ENCODE results near the gene SCGN.
"Not testable (repeated sequence)": the region's sequence is repeated elsewhere in the genome, so short reads cannot be mapped to it uniquely, and the experiment has no call there.

The SCGN gene

DNA sequence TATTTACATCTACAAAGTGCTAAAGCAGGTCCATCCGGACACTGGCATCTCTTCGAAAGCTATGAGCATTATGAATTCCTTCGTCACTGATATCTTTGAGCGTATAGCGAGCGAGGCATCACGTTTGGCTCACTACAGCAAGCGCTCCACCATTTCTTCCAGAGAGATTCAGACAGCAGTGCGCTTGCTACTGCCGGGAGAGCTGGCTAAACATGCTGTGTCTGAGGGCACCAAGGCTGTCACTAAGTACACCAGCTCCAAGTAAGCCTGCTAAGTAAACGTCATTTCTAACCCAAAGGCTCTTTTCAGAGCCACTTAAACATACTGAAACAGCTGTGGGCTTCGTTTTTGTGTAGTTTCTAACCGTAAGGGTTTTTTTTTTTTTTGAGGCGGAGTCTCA is 75.0 kb downstream of the SCGN start:
- DNase-seq (ENCODE audit: low read depth in 1 of 2, low spot score in 1 of 2): no peak
- in situ Hi-C loops (cut with HindIII; ENCODE audit: low pct_unique_long_range_greater_than_20kb, low sequenced_read_pairs): no loop called here
- TF ChIP-seq JUND (IDR thresholded peaks at IDR 0.05; ENCODE audit: low read depth): no peak

DNA sequence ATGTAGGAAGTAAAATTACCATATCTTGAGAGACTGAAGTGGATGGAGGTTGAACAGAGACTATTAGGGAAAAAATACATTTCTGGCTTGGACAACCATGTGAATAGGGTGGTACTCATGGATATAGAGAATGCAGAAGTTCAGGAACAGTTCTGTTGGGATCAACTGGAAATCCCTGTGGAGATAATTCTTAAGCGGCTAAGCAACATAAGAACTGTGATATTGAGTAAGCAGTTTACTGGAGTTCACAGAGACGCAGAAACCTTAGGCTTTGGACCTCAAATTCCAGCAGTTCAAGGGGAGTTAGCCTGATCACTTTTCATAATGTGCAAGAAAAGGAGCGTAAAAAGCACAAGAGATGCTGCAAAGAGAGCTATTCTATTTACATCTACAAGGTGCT is 78.9 kb downstream of the SCGN start:
- in situ Hi-C loops (cut with HindIII; ENCODE audit: low pct_unique_long_range_greater_than_20kb, low sequenced_read_pairs): no loop called here
- DNase-seq (ENCODE audit: low read depth in 1 of 2, low spot score in 1 of 2): no peak
- no peak for TF ChIP-seq JUND (IDR thresholded peaks at IDR 0.05; ENCODE audit: low read depth)

DNA sequence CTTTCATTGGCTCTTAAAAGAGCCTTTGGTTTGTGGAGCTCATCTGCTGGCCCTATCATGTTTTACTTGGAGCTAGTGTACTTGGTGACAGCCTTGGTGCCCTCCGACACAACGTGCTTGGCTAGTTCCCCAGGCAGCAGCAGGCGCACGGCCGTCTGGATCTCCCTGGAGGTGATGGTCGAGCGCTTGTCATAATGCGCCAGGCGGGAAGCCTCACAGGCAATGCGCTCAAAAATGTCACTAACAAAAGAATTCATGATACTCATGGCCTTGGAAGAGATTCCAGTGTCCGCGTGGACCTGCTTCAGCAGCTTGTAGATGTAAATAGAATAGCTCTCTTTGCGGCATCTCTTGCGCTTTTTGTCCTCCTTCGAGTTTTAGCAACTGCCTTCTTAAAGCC is 79.7 kb downstream of the SCGN start:
- no peak for DNase-seq (ENCODE audit: low read depth in 1 of 2, low spot score in 1 of 2)
- no peak for TF ChIP-seq JUND (IDR thresholded peaks at IDR 0.05; ENCODE audit: low read depth)
- in situ Hi-C loops (cut with HindIII; ENCODE audit: low pct_unique_long_range_greater_than_20kb, low sequenced_read_pairs): no loop called here

DNA sequence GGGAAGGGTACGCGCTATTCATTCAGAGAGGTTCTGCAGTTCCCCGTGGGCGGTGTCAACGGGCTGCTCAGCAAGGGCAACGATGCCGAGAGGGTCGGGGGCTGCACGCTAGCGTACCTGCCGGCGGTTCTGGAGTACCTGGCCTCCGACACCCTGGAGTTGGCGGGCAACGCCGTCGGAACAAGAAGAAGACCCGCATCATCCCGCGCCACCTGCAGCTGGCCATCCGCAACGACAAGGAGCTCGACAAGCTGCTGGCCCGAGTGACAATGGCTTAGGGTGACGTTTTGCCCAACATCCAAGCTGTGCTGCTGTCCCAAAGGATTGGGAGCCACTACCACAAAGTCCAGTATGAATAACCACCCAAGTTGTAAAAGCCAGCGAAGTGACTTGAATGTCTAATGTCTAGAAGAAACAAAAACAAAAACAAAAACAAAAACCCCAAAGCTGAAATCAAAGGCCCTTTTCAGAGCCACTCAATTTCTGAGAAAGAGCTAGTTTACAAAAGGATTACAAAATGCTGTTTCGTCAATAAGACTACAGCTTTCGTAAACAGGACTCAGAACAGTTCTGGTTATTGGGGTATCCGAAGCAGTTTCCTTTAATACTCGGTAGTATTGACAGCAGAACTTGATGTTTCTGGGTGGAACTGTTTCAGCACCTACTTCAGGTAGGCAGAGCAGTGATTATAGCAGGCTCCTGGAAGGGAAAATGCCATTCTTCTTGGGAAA is 80.6 kb downstream of the SCGN start:
- in situ Hi-C loops (cut with HindIII; ENCODE audit: low pct_unique_long_range_greater_than_20kb, low sequenced_read_pairs): no loop called here
- no peak for TF ChIP-seq JUND (IDR thresholded peaks at IDR 0.05; ENCODE audit: low read depth)
- DNase-seq (ENCODE audit: low read depth in 1 of 2, low spot score in 1 of 2): peak in 1 of 2 experiments; percentile 57

DNA sequence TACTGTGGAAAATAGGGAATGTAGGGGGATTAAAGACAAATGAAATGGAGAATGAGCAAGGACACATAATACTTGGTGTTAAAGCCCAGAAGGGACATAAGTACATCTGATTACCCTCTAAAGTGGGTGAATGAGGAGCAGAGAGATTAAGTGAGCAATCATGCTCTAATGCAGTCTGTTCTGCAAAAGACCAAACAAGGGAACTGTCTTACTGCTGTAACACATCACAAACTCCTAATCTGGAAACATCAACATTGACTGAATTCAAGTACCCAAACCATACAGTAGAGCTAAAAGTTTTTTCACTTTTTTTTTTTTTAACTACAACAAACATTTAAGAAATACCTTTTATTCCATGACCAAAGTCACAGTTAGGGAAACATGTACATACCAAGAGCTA is 83.2 kb downstream of the SCGN start:
- in situ Hi-C loops (cut with HindIII; ENCODE audit: low pct_unique_long_range_greater_than_20kb, low sequenced_read_pairs): no loop called here
- TF ChIP-seq JUND (IDR thresholded peaks at IDR 0.05; ENCODE audit: low read depth): no peak

DNA sequence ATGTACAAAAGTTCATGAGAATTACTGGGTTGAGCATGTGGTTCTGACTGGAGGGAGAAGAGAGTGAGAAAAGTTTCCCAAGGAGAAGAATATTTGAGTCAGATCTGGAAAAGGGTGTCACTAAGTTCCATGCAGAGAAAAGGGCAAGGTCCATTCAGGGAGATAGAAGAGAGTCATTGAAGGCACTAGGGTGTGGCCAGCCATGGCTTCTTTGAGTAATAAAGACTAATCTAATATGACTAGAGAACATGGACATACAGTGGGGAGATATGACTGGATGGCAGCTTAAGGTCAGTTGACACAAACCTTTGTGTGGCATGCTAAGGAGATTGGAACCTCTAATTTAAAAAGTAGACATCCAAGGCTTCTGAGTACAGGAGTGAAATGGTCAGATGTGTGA is 91.9 kb downstream of the SCGN start:
- in situ Hi-C loops (cut with HindIII; ENCODE audit: low pct_unique_long_range_greater_than_20kb, low sequenced_read_pairs): no loop called here
- no peak for TF ChIP-seq JUND (IDR thresholded peaks at IDR 0.05; ENCODE audit: low read depth)
- DNase-seq (ENCODE audit: low read depth in 1 of 2, low spot score in 1 of 2): no peak

More for the DNA sequence above, 83.2 kb downstream of the SCGN start:
- DNase-seq (ENCODE audit: low read depth in 1 of 2, low spot score in 1 of 2): no peak

DNA sequence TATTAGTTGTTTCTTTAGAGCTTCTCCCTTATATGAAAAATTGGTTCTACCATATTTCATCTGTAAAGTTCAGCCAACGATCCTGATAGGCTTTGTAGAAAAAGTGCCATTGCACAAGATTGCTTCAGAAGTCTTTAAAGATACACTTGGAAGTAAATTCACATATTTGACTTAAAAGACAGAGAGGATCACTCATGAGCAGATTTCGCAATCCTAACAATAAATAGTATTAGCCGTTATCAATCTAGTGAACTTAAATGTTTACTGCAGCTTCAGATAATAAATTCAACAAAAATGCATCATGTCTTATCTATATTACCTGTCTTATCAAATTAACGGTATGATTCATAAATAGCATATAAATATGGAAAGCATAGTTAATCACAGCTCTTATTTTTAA is 93.8 kb downstream of the SCGN start:
- in situ Hi-C loops (cut with HindIII; ENCODE audit: low pct_unique_long_range_greater_than_20kb, low sequenced_read_pairs): no loop called here
- DNase-seq (ENCODE audit: low read depth in 1 of 2, low spot score in 1 of 2): no peak

DNA sequence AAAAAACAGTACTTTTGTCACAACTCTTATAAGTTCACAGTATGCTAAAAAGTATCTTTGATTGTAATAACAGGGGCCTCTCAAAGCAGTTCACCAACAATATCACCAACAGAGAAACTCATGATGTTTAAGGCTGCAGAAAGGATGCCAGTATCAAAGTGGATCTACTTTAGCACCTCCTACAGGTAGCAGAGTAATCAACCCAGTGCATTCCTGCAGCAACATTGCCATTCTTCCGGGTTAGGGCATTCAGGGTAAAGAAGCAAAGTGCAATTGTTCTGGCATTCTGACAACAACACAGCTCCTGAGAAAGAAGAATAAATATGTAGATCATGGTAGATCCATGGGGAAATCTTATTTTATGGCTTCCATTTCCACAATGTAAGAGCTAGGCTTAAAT is 95.0 kb downstream of the SCGN start:
- no peak for TF ChIP-seq JUND (IDR thresholded peaks at IDR 0.05; ENCODE audit: low read depth)
- DNase-seq (ENCODE audit: low read depth in 1 of 2, low spot score in 1 of 2): no peak
- in situ Hi-C loops (cut with HindIII; ENCODE audit: low pct_unique_long_range_greater_than_20kb, low sequenced_read_pairs): no loop called here

More for the DNA sequence above, 93.8 kb downstream of the SCGN start:
- no peak for TF ChIP-seq JUND (IDR thresholded peaks at IDR 0.05; ENCODE audit: low read depth)

DNA sequence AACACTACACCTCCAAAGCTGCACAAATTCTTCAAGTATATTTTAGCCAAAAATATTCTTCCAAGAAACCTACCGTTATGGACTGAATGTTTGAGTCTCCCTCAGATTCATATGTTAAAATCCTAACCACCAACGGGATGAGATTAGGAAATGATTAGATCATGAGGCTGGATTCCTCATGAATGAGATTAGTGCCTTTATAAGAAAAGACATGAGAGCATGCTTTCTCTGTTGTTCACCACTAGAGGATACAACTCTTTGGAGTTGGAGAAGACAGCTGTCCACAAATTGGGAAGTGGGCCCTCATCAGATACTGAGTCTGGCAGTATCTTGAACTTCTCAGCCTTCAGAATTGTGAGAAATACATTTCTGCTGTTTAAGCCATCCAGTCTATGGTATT is 95.5 kb downstream of the SCGN start:
- no peak for TF ChIP-seq JUND (IDR thresholded peaks at IDR 0.05; ENCODE audit: low read depth)
- in situ Hi-C loops (cut with HindIII; ENCODE audit: low pct_unique_long_range_greater_than_20kb, low sequenced_read_pairs): no loop called here
- no peak for DNase-seq (ENCODE audit: low read depth in 1 of 2, low spot score in 1 of 2)

DNA sequence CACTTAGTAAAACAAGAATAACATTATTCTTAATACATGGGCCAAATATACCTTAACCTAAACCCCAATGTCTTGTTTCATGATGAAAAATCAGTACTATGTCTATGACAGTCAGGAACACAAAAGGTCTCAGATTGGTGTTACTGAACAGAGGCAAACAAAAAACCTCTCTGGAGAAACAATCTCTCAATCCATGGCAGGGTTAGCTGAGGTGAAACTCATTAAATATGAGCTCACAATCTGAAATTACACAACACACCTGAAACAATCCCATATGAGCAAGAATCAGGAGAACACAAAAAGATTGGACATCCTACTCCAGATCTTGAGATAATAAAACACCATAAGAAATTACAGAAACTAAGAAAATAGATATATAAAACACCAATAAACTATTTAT is 96.0 kb downstream of the SCGN start:
- in situ Hi-C loops (cut with HindIII; ENCODE audit: low pct_unique_long_range_greater_than_20kb, low sequenced_read_pairs): no loop called here
- no peak for TF ChIP-seq JUND (IDR thresholded peaks at IDR 0.05; ENCODE audit: low read depth)
- DNase-seq (ENCODE audit: low read depth in 1 of 2, low spot score in 1 of 2): no peak

DNA sequence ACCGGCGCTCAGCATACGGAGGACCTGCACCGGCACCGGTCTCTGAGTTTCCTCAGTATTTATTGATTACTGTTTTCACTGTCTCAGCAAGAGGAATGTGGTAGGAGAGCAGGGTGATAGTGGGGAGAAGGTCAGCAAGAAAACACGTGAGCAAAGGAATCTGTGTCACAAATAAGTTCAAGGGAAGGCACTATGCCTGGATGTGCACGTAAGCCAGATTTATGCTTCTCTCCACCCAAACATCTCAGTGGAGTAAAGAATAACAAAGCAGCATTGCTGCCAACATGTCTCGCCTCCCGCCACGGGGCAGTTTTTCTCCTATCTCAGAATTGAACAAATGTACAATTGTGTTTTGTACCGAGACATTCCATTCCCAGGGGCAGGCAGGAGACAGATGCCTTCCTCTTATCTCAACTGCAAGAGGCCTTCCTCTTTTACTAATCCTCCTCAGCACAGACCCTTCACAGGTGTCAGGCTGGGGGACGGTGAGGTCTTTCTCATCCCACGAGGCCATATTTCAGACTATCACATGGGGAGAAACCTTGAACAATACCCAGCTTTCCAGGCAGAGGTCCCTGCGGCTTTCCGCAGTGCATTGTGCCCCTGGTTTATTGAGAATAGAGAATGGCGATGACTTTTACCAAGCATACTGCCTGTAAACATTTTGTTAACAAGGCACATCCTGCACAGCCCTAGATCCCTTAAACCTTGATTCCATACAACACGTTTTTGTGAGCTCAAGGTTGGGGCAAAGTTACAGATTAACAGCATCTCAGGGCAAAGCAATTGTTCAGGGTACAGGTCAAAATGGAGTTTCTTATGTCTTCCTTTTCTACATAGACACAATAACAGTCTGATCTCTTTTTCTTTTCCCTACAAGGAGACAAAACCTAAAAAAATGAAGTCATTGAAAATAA is 96.8 kb downstream of the SCGN start:
- DNase-seq (ENCODE audit: low read depth in 1 of 2, low spot score in 1 of 2); in situ Hi-C loops (cut with HindIII; ENCODE audit: low pct_unique_long_range_greater_than_20kb, low sequenced_read_pairs): not testable (repeated sequence)

DNA sequence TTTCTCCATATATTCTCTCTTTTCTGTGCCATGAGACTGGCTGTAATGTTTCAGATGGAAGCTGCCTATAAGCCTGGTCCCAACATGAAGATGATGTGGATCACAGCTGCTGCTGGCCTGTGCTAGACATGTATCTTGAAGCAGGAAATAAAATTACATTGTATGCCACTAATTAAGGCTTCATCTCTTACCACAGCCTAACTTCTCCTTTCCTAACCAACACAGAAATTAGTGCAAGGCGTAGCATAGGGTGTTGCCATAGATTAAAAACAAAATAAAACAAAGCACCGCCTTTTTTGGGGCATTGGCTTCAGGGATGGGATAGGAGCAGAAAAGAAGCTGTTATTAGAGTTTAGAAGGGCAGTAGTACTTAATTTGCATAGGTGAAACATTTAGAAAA is 97.8 kb downstream of the SCGN start:
- no peak for DNase-seq (ENCODE audit: low read depth in 1 of 2, low spot score in 1 of 2)
- no peak for TF ChIP-seq JUND (IDR thresholded peaks at IDR 0.05; ENCODE audit: low read depth)
- in situ Hi-C loops (cut with HindIII; ENCODE audit: low pct_unique_long_range_greater_than_20kb, low sequenced_read_pairs): no loop called here

DNA sequence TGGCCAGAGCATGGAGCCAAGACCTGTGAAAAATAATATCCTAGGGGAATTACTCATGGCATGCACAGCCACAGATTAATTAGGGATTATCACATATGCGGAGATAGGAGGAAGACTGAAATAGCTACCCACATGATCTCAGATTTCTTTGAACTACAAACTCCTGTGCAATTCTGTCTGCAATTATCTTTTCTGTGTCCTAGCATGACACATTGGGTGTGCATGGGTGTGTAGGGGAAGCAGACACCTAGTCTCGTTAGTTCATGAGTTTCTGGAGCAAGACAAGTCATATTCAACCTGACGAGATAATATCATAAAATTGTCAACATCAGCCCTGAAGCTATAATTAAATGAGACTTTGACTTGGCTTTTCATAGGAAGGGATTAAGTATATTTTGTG is 98.9 kb downstream of the SCGN start:
- TF ChIP-seq JUND (IDR thresholded peaks at IDR 0.05; ENCODE audit: low read depth): no peak
- DNase-seq (ENCODE audit: low read depth in 1 of 2, low spot score in 1 of 2): no peak
- in situ Hi-C loops (cut with HindIII; ENCODE audit: low pct_unique_long_range_greater_than_20kb, low sequenced_read_pairs): no loop called here

All from T47D (cell line).